Lower leg skin (tissue), 3 donors: ENCODE data around the gene SYNPO2L.
"Not testable (repeated sequence)": the region's sequence is repeated elsewhere in the genome, so short reads cannot be mapped to it uniquely, and the experiment has no call there.

Source experiments
- CTCF ChIP-seq, 3 donors: fragments of 450-650 bp; IDR thresholded peaks; one replicate each; pipeline ENCODE4 v1.5.1; 2016; ENCODE audit warnings: antibody characterized with exemption in 3 of 3, mild to moderate bottlenecking in 3 of 3, moderate library complexity in 2 of 3
- POLR2A ChIP-seq, 2 donors: fragments of 450-650 bp; IDR thresholded peaks; one replicate each; pipeline ENCODE4 v1.6.1; 2016 to 2017; ENCODE audit warnings: antibody characterized with exemption in 2 of 2, mild to moderate bottlenecking in 1 of 2, moderate library complexity in 1 of 2

GRCh38 chr10:73620974-73621373 lies 34.9 kb downstream of the SYNPO2L start:
- not testable (repeated sequence) for TF ChIP-seq CTCF, POLR2A (IDR thresholded peaks at IDR 0.05)
